HepG2 (cell line): ENCODE data around the gene LNPK. TPM values are rescaled to one million over a fixed set of nuclear protein-coding genes. Genes with fewer than 3 reads are reported as not detected.

Experiments used
- ARNT ChIP-seq: fragments of 450-650 bp; IDR thresholded peaks from 2 replicates; pipeline ENCODE4 v1.6.1; 2017
- FOXO1 ChIP-seq: sonication (generic); formaldehyde crosslinking; IDR thresholded peaks from 2 replicates; pipeline ENCODE4 v1.4.0; 2020; ENCODE audit warnings: missing genetic modification reagents
- SNAPC4 ChIP-seq: sonication (generic); formaldehyde crosslinking; IDR thresholded peaks from 2 replicates; pipeline ENCODE4 v1.4.0; 2020; ENCODE audit warnings: mild to moderate bottlenecking, missing genetic modification reagents
- ZNF788 ChIP-seq: sonication (generic); formaldehyde crosslinking; IDR thresholded peaks from 2 replicates; pipeline ENCODE4 v1.5.0; 2020; ENCODE audit warnings: mild to moderate bottlenecking, missing genetic modification reagents, borderline replicate concordance
- ZNF878 ChIP-seq: sonication (generic); formaldehyde crosslinking; IDR thresholded peaks from 2 replicates; pipeline ENCODE4 v1.8.1; 2023; ENCODE audit warnings: mild to moderate bottlenecking, missing genetic modification reagents, moderate library complexity
- polyA plus RNA-seq, 8 experiments: library from polyadenylated mRNA; depleted of rRNA in 3 of 8; stranded (reverse) in 7 of 8; unstranded in 1 of 8; fragments of >200 nt; fragmentation: Illumina TruSeq in 4 of 8; extraction: Trizol in 4 of 8; gene quantifications; 2 replicates each; pipeline versions ENCODE4 v1.2.1 to v1.2.3, GENCODE V29; 2011 to 2016; ENCODE audit warnings: low read depth in 4 of 8, missing spikeins in 1 of 8, mixed read lengths in 1 of 8; ENCODE audit not compliant: insufficient read depth in 1 of 8
- total RNA-seq, 5 experiments: library from RNA; depleted of rRNA; stranded (reverse); fragments of >200 nt; fragmentation: Illumina TruSeq; extraction: Trizol; gene quantifications; 2 replicates each; pipeline ENCODE4 v1.2.3, GENCODE V29; 2016; ENCODE audit warnings: low read depth in 1 of 5
- TF ChIP-seq, protein P1 (sequence below): sonication (generic); formaldehyde crosslinking; IDR thresholded peaks from 2 replicates; pipeline ENCODE4 v1.5.1; 2020; ENCODE audit warnings: mild to moderate bottlenecking, missing genetic modification reagents, moderate library complexity

The LNPK gene
- total and polyA plus RNA-seq, 2 of the 13 experiments (the other 11 are each of a cell fraction or from before 2014, with no cell fraction given) = 25.4 to 26.1 TPM

GRCh38 chr2:175930504-175930903 lies 71.6 kb downstream of the LNPK start (continued):
- TF ChIP-seq FOXO1 (CRISPR knock-in tag) = no peak
- TF ChIP-seq SNAPC4 (CRISPR knock-in tag) = no peak
- TF ChIP-seq, protein P1, sequence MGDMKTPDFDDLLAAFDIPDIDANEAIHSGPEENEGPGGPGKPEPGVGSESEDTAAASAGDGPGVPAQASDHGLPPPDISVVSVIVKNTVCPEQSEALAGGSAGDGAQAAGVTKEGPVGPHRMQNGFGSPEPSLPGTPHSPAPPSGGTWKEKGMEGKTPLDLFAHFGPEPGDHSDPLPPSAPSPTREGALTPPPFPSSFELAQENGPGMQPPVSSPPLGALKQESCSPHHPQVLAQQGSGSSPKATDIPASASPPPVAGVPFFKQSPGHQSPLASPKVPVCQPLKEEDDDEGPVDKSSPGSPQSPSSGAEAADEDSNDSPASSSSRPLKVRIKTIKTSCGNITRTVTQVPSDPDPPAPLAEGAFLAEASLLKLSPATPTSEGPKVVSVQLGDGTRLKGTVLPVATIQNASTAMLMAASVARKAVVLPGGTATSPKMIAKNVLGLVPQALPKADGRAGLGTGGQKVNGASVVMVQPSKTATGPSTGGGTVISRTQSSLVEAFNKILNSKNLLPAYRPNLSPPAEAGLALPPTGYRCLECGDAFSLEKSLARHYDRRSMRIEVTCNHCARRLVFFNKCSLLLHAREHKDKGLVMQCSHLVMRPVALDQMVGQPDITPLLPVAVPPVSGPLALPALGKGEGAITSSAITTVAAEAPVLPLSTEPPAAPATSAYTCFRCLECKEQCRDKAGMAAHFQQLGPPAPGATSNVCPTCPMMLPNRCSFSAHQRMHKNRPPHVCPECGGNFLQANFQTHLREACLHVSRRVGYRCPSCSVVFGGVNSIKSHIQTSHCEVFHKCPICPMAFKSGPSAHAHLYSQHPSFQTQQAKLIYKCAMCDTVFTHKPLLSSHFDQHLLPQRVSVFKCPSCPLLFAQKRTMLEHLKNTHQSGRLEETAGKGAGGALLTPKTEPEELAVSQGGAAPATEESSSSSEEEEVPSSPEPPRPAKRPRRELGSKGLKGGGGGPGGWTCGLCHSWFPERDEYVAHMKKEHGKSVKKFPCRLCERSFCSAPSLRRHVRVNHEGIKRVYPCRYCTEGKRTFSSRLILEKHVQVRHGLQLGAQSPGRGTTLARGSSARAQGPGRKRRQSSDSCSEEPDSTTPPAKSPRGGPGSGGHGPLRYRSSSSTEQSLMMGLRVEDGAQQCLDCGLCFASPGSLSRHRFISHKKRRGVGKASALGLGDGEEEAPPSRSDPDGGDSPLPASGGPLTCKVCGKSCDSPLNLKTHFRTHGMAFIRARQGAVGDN (CRISPR knock-in tag) = no peak
- no peak for TF ChIP-seq ARNT
- no peak for TF ChIP-seq ZNF878
- no peak for TF ChIP-seq ZNF788 (CRISPR knock-in tag)
